Gastrocnemius medialis (tissue), 4 donors: ENCODE measurements around the gene MDM2.

Source experiments
- CTCF ChIP-seq, 5 experiments: fragments of 450-650 bp in 3 of 5; fragments of 200-600 bp in 2 of 5; sonication (generic) in 2 of 5; IDR thresholded peaks in 4 of 5; conservative IDR thresholded peaks in 1 of 5; 1 replicate in 4 of 5; 2 replicates in 1 of 5; pipeline ENCODE4 v1.5.1; 2016 to 2019; ENCODE audit warnings: antibody characterized with exemption in 5 of 5, mild to moderate bottlenecking in 3 of 5, moderate library complexity in 3 of 5
- POLR2A ChIP-seq, 2 donors: fragments of 450-650 bp; IDR thresholded peaks; one replicate each; pipeline ENCODE4 v1.6.1; 2017; ENCODE audit warnings: antibody characterized with exemption in 2 of 2, mild to moderate bottlenecking in 2 of 2, moderate library complexity in 2 of 2

GRCh38 chr12:68785358-68785757, 22.6 kb upstream of the MDM2 start:
- no peak for TF ChIP-seq CTCF (IDR thresholded peaks at IDR 0.05 in 4 of 5, conservative IDR thresholded peaks at IDR 0.05 in 1 of 5)
- no peak for TF ChIP-seq POLR2A (IDR thresholded peaks at IDR 0.05)
